HG03378 (cell line): ENCODE data around the gene MSTO1.
"Not testable (repeated sequence)": the region's sequence is repeated elsewhere in the genome, so short reads cannot be mapped to it uniquely, and the experiment has no call there.

Experiments
- ATAC-seq: cut with Tn5 transposase; IDR thresholded peaks from one replicate; pipeline ENCODE4 v1.9.1; 2021; ENCODE audit warnings: mild to moderate bottlenecking, moderate library complexity; ENCODE audit not compliant: unreplicated experiment

MSTO1 gene

GRCh38 chr1:155609515-155610256 is at the start of gene MSTO1:
TSS of gene MSTO1 (plus strand) at chr1:155610218. CDS start at chr1:155610249, 31 bp downstream.
- ATAC-seq, result peak; percentile 81

- not testable (repeated sequence) for ATAC-seq
Observed at GRCh38 chr1:155561779-155562580, 48.0 kb upstream of the MSTO1 start.

DNA sequence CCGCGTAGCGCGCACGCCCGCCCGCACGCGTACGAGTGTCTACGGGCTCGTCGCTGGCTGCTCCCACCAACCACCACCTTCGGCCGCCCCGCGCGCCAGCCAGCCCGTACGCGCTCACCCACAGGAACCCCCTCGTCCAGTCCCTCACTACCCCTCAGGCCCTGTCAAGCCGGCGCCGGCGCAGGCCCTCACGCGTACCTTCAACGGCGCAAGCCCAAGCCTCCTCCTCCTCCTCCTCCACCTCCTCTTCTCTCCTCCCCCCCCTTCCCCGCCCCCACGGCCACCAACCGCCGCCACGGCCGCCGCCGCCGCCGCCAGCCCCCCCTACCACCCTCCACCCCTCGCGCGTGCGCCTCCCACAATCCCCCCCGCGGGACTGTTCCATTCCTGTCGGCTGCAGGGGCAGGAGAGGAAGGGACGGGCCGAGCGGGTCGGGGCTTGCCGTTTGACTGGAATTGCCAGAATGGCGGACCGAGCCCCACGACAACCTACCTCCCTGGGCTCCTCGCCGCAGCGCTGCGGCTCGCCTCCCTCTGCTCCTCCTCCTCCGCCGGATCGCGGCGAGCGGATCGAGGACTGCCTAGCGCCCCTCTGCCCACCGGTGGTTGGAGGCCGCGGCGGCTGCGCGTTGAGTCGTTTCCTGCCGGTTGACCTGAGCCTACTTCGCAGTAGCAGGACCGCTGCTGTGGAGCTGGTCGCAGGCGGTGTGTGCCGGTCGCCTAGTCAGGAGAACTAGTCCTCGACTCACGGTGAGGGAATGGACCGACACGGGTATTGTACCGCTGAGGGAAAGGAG is 47.2 kb upstream of the MSTO1 start, which contains the start of gene ASH1L:
ASH1L (minus strand) TSS at position 223 of the 796 bp plus-strand sequence. CDS start 41,284 bp downstream, outside the sequence.
- ATAC-seq, result peak; percentile 62

- not testable (repeated sequence) for ATAC-seq
Observed at GRCh38 chr1:155563377-155564022, 46.5 kb upstream of the MSTO1 start.

DNA sequence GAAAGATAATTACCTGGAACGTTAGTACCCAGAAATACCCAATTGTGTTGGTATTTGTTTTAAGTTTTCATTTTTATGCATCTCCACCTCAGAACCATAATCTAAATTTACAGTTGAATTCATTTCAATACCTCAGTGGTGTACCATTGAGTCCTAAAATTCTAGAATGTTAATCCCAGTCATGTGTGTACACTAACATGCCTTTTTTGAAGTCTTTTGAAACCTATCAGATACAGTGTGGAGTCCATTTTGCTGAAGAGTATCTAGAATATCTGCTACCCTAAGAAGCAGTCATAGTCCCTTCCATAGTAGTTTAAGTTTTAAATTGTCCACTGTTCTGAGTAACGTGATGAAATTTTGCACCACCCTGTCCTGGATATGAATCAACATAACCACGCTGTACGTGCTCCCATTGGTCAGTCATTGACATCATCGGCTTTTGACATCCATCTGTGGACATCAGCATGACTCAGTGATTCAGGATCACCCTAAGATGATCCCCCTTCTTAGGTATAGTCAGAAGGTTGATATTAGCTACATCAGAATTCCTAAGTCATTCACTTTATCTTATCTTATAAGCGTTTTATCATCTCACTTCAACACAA is 39.9 kb upstream of the MSTO1 start:
- no peak for ATAC-seq

DNA sequence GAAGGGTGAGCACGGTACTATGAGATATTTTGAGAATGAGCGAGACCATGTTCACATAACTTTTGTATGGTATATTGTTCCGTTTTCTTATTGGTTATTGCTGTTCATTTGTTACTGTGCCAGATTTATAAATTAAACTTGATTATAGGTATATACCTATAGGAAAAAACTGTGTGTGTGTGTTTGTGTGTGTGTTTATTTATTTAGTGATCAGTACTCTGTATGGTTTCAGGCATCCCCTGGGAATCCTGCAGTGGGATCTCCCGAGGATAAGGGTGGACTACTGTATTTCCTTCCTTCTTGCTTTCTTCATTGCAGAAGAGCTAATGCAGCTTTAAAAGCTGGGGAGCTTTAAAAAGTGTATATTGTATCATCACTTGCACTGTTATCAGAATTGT is 39.4 kb upstream of the MSTO1 start:
- ATAC-seq, result no peak

DNA sequence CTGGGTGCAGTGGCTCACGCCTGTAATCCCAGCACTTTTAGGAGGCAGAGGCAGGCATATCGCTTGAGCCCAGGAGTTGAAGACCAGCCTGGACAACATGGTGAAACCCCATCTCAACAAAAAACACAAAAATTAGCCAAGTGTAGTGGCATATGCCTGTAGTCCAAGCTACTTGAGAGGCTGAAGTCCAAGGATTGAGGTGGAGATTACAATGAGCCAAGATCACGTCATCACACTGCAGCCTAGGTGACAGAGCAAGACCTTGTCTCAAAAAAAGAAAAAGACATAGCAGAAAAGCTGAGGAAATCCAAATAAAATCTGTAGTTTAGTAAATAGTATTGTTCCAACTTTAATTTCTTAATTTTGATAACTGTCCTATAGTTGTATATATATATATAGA is 35.9 kb upstream of the MSTO1 start:
- ATAC-seq, result no peak

GRCh38 chr1:155575608-155576007 is 34.4 kb upstream of the MSTO1 start:
- ATAC-seq, result not testable (repeated sequence)

DNA sequence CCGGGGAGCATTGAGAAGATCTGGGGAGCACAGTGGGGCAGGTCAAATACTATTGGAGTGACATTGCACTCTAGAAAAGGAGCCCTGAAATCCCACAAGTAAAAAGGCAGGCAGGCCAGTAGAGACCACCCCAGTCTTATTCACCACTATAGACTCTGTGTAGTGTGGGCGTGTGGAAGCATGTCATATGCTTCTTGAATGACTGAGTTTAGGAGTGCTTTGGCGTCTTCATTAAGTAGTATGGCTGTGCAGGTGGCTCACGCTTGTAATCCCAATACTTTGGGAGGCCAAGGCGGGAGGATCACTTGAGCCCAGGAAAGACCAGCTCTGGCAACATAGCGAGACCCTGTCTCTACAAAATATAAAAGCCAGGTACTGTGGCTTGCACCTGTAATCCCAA is 26.2 kb upstream of the MSTO1 start:
- not testable (repeated sequence) for ATAC-seq

DNA sequence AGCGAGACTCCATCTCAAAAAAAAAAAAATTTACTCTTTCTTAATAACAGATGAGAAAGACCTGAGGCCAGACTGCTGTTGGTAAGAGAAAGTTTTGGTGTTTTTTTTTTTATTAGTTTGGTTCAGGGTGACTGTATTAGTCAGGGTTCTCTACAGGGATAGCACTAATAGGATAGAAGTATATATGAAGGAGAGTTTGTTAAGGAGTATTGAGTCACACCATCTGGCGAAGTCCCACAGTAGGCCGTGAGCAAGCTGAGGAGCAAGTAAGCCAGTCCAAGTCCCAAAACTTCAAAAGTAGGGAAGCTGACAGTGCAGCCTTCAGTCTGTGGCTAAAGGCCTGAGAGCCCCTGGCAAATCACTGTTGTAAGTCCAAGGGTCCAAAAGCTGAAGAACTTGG is 20.7 kb upstream of the MSTO1 start:
- not testable (repeated sequence) for ATAC-seq

DNA sequence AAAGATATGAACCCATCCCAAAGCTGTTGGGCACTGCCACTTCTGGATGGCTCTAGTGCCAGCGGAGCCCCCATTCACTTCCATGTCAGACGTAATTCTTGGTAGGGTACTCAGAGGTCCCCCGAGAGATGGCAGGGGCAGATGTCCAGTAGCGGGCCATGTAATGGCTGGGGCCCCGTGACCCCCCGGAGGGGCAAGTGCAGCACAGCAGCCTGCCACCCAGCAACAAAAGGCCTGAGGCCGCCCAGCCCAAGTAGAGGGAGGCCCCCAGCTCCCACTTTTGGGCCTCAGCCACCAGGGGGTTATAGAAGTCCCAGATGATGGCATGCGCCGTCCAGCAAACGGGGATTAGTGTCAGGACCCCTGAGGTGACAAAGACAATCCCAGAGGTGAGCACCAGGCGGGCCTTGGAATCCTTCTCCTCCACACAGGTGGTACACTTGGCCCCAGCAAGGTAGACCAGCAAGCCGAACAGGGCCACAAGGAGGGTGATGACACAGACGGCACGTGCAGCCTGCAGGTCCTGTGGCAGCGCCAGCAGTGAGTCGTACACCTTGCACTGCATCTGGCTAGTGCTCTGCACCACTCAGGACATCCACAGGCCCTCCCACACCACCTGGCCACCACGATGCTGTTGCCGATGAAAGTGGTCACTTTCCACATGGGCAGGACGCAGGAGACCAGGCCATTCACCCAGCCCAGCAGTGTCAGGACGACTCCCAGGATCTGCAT is 19.3 kb upstream of the MSTO1 start:
- not testable (repeated sequence) for ATAC-seq

GRCh38 chr1:155591770-155592169 is 18.2 kb upstream of the MSTO1 start:
- no peak for ATAC-seq

DNA sequence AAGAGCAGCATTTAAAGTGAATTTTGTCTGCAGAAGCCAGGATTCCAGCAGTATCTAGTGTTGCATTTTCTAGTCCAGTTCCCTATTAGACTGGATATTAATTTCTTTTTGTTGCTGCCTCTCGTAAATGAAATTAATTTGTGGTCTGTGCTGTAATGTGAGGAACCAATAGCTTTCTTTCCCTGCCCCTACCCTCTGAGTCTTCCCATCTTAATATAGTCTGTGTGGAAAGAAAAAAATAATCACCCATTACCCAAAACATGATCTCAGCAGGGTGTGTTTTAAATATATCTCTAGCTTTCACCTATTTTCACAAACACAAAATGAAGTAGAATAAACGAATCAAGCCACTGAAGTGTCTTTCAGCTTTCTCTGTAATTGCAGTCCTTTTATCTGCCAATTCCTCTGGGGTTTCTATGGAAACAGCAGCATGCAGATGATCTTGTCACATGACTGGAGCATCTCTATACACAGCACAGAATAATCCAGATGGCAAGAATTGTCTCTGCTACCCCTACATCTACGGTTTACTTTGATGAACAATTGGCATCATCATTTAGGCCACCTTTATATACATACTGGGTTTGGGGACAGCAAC is 14.0 kb upstream of the MSTO1 start:
- not testable (repeated sequence) for ATAC-seq

GRCh38 chr1:155596864-155597263 is 13.2 kb upstream of the MSTO1 start:
- no peak for ATAC-seq

GRCh38 chr1:155598842-155599331 is 11.1 kb upstream of the MSTO1 start:
- no peak for ATAC-seq

GRCh38 chr1:155599828-155600572 is 10.0 kb upstream of the MSTO1 start:
- not testable (repeated sequence) for ATAC-seq

DNA sequence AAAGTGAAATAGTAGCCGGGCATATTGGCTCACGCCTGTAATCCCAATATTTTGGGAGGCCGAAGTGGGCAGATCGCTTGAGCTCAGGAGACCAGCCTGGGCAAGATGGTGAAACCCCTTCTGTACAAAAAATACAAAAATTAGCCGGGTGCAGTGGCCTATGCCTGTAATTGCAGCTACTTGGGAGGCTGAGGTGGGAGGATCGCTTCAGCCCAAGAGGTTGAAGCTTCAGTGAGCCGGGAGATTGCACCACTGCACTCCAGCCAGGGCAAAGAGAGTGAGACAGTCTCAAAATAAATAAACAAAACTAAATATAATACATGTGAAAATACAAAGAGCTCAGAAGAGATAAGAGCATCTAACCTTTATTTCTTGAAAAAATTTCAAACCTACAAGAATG is 2.3 kb upstream of the MSTO1 start:
- no peak for ATAC-seq

DNA sequence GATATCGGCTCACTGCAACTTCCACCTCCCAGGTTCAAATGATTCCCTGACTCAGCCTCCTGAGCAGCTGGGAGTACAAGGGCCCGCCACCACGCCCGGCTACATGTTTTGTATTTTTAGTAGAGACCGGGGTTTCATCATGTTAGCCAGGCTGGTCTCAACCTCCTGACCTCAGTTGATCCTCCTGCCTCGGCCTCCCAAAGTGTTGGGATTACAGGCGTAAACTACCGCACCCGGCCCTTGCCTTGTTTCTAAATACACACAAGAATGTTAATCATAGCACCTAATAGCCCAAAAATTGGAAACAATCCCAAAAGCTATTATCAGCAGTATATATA is 1.2 kb upstream of the MSTO1 start:
- ATAC-seq, result no peak
